Ishikawa (cell line): ENCODE results near the gene LIMA1.

Source experiments
- CEBPB ChIP-seq: IDR thresholded peaks from 2 replicates; pipeline ENCODE4 v1.6.1; 2012
- CREB1 ChIP-seq: IDR thresholded peaks from 2 replicates; pipeline ENCODE4 v1.6.1; 2012; ENCODE audit warnings: low read depth
- EGR1 ChIP-seq: IDR thresholded peaks from 2 replicates; pipeline ENCODE4 v1.6.1; 2012
- EP300 ChIP-seq: IDR thresholded peaks from 2 replicates; pipeline ENCODE4 v1.6.1; 2012; ENCODE audit warnings: borderline replicate concordance
- FOXM1 ChIP-seq: IDR thresholded peaks from 2 replicates; pipeline ENCODE4 v1.6.1; 2012; ENCODE audit warnings: low read depth, borderline replicate concordance
- NFIC ChIP-seq: IDR thresholded peaks from 2 replicates; pipeline ENCODE4 v1.6.1; 2012
- RAD21 ChIP-seq: IDR thresholded peaks from 2 replicates; pipeline ENCODE4 v1.6.1; 2012; ENCODE audit warnings: low read depth
- TAF1 ChIP-seq: IDR thresholded peaks from 2 replicates; pipeline ENCODE4 v1.6.1; 2012; ENCODE audit warnings: low read depth, mild to moderate bottlenecking
- TCF12 ChIP-seq: IDR thresholded peaks from 2 replicates; pipeline ENCODE4 v1.6.1; 2012; ENCODE audit warnings: low read depth
- TEAD4 ChIP-seq: IDR thresholded peaks from 2 replicates; pipeline ENCODE4 v1.6.1; 2012
- YY1 ChIP-seq: IDR thresholded peaks from 2 replicates; pipeline ENCODE4 v1.6.1; 2012; ENCODE audit warnings: low read depth
- ZBTB7A ChIP-seq: IDR thresholded peaks from 2 replicates; pipeline ENCODE4 v1.6.1; 2012; ENCODE audit warnings: low read depth
- TF ChIP-seq, protein P1 (sequence below): IDR thresholded peaks from 2 replicates; pipeline ENCODE4 v1.6.1; 2012; ENCODE audit warnings: low read depth, mild to moderate bottlenecking
- TF ChIP-seq, protein P2 (sequence below): IDR thresholded peaks from 2 replicates; pipeline ENCODE4 v1.6.1; 2012
- TF ChIP-seq, protein P3 (sequence below): IDR thresholded peaks from 2 replicates; pipeline ENCODE4 v1.6.1; 2012

LIMA1 gene

DNA sequence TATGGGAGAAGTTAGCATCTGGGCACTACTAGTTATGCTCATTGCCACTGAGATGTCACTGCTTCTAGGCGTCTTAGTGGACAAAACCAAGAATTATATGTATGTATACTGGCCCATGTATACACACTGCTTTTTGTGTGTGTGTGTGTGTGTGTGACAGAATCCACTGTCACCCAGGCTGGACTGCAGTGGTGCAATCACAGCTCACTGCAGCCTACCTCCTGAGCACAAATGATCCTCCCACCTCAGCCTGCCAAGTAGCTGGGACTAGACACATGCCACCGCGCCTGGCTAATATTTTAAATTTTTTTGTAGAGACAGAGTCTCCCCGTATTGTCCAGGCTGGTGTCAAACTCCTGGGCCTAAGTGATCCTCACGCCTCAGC is 25.2 kb downstream of the LIMA1 start:
- TF ChIP-seq TCF12: no peak
- TF ChIP-seq, protein P1, sequence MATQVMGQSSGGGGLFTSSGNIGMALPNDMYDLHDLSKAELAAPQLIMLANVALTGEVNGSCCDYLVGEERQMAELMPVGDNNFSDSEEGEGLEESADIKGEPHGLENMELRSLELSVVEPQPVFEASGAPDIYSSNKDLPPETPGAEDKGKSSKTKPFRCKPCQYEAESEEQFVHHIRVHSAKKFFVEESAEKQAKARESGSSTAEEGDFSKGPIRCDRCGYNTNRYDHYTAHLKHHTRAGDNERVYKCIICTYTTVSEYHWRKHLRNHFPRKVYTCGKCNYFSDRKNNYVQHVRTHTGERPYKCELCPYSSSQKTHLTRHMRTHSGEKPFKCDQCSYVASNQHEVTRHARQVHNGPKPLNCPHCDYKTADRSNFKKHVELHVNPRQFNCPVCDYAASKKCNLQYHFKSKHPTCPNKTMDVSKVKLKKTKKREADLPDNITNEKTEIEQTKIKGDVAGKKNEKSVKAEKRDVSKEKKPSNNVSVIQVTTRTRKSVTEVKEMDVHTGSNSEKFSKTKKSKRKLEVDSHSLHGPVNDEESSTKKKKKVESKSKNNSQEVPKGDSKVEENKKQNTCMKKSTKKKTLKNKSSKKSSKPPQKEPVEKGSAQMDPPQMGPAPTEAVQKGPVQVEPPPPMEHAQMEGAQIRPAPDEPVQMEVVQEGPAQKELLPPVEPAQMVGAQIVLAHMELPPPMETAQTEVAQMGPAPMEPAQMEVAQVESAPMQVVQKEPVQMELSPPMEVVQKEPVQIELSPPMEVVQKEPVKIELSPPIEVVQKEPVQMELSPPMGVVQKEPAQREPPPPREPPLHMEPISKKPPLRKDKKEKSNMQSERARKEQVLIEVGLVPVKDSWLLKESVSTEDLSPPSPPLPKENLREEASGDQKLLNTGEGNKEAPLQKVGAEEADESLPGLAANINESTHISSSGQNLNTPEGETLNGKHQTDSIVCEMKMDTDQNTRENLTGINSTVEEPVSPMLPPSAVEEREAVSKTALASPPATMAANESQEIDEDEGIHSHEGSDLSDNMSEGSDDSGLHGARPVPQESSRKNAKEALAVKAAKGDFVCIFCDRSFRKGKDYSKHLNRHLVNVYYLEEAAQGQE: no peak
- TF ChIP-seq YY1: no peak

DNA sequence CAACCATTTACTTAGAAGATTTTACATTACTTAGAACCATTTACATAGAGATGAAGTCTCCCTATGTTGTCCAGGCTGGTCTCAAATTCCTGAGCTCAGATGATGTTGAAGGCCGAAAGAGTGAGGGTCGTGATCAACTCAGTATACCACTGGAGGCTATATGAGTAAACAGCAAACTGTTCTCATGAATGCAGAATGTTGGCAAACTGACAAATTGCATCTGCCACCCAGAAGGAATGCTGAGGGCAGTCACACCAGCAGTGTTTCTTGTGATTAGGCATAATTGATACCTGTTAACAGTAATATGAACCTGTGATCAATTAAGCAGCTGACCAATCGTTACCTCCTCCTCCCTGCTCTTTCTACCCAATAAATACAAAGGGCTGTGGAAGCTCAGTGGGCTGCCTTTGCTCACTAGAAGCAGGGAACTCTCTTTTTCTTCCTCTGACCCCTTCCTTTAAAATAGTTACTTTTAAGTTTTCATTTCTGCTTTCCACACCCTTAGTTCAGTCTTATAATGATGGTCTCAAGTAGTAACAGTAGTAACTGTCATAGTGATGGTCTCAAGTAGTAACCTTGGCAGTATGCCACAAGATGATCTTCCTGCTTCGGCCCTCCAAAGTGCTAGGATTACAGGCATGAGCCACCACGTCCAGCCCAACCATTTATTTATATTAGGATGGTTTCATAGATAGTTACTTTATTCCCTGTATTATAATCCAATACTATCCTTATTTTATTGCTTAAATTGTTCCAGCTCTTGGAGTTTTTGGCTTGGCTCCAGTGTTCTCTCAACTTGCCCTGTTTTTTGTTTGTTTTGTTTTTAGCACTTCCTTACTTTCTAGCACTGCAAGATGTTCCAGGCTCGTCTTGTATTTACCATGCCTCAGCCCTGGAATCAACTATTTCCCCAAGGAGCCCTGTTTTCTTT is 25.8 kb downstream of the LIMA1 start:
- TF ChIP-seq TEAD4 (peak; percentile 71), NFIC (peak; percentile 50), EGR1 (no peak), CEBPB (no peak), CREB1 (no peak)

DNA sequence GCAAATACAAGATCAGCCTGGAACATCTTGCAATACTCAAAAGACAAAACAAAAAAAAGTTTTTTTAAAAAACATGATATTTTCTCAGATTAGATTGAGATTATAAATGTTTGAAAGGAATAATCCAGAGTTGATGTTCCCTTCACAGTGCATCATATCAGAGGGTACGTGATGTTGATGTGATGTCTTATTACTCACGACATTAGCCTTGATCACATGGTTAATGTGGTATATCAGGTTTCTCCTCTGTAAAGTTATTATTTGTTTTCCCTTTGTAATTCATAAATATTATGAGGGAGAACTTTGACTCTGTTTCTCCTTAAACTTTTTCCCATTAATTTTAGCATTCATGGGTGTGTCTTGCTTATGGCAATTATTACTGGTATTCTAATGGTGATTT is 26.6 kb downstream of the LIMA1 start:
- TF ChIP-seq EGR1 (no peak), YY1 (no peak), EP300 (no peak), FOXM1 (no peak), ZBTB7A (no peak), TCF12 (no peak), CREB1 (no peak), RAD21 (no peak), TAF1 (no peak), NFIC (no peak), TEAD4 (no peak), CEBPB (no peak)
- TF ChIP-seq, protein P1: no peak
- TF ChIP-seq, protein P2, sequence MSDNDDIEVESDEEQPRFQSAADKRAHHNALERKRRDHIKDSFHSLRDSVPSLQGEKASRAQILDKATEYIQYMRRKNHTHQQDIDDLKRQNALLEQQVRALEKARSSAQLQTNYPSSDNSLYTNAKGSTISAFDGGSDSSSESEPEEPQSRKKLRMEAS: no peak
- TF ChIP-seq, protein P3, sequence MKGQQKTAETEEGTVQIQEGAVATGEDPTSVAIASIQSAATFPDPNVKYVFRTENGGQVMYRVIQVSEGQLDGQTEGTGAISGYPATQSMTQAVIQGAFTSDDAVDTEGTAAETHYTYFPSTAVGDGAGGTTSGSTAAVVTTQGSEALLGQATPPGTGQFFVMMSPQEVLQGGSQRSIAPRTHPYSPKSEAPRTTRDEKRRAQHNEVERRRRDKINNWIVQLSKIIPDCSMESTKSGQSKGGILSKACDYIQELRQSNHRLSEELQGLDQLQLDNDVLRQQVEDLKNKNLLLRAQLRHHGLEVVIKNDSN: no peak

DNA sequence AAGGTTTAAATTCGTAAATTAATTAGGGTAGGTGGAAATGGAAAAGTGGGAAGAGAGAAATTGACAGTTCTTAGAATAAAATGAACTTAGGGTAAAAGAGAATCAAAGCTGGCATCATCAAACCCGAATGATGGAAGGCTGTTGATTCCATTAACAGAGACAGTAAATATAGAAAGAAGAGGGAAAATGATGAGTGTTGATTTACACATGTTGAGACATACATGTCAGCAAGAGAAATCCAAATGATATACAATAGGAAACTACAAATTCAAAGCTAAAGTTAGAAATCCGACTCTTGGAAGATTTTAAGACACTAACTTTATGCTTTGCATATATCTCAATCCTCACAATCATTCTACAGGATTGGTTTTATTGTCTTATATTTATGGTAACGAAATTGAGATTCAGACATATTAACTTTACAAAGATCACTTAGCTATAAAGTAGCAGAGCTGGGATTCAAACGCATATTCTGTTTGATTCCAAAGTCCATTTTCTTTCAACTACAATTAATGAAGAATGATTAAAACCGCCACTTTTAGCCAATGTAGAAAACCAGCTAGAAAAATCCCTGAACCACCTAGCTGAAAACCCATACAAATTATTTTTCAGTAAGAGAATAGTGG is 30.2 kb downstream of the LIMA1 start:
- TF ChIP-seq, protein P1: no peak
- no peak for TF ChIP-seq YY1

DNA sequence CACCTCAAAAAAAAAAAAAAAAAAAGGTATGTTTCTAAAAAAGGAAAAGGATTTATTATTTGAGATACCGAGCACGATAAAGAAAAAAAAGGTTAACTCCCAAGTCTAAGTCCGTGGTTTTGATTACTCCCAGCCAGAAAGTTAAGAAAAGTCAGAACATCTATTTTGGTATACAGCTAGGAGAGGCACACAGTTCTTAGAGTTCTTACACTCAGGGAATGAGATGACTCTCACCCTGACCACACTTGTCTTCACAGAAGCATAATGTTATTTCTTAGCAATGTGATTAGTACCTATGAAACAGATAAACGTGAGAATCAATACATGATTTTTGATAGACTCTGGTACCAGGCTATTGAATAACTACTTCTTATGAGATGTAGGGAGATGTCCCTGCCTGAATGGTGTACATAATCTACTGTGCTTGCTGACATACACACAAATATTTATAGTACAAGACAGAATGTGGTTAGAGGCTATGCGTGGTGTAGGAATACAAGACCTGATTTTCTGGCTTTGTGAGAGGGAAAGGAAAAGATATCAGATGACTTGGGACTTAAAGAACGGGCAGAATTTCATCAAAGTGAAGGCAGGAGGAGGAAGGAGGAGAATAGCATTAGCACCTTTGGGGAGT is 31.6 kb downstream of the LIMA1 start:
- TF ChIP-seq, protein P2: no peak
- no peak for TF ChIP-seq TCF12
- TF ChIP-seq, protein P3: no peak
- no peak for TF ChIP-seq CEBPB
- TF ChIP-seq CREB1: no peak
- no peak for TF ChIP-seq EP300
- TF ChIP-seq YY1: no peak
- TF ChIP-seq, protein P1: no peak
- TF ChIP-seq ZBTB7A: no peak
- TF ChIP-seq EGR1: no peak
- TF ChIP-seq RAD21: no peak
- TF ChIP-seq FOXM1: no peak
- no peak for TF ChIP-seq TEAD4
- no peak for TF ChIP-seq TAF1
- no peak for TF ChIP-seq NFIC
